ENCODE results near the gene MOK. TPM values are rescaled to one million over a fixed set of nuclear protein-coding genes. Genes with fewer than 3 reads are reported as not detected.

The MOK gene
- total RNA-seq, 1 donor from 2014 or later = 18.2 TPM

GRCh38 chr14:102219316-102219715 lies 85.6 kb downstream of the MOK start:
- H3K27ac Mint-ChIP-seq (ENCODE audit: unreplicated experiment) = no peak overlapping the region

GRCh38 chr14:102218688-102219087 lies 86.3 kb downstream of the MOK start:
- Mint-ChIP-seq H3K27me3 (ENCODE audit: low read depth) (no peaks in the 10 kb centered on the region), H3K36me3 (ENCODE audit: low read depth) (peaks cover 2% of the 10 kb centered on the region), H3K27ac (ENCODE audit: unreplicated experiment) (no peak overlapping the region), H3K9me3 (no peaks in the 10 kb centered on the region), H3K4me3 (no peak overlapping the region), H3K4me1 (peaks cover 29% of the 10 kb centered on the region)
- DNase-seq (ENCODE audit: low read depth, low spot score) = no peak
- no peak for TF ChIP-seq CTCF (conservative IDR thresholded peaks at IDR 0.05)

More at GRCh38 chr14:102219316-102219715, 85.6 kb downstream of the MOK start:
- H3K9me3 Mint-ChIP-seq = no peaks in the 10 kb centered on the region
- no peak overlapping the region for H3K4me3 Mint-ChIP-seq
- peaks cover 27% of the 10 kb centered on the region for H3K4me1 Mint-ChIP-seq
- TF ChIP-seq CTCF (conservative IDR thresholded peaks at IDR 0.05) = no peak
- no peak for DNase-seq (ENCODE audit: low read depth, low spot score)
- H3K27me3 Mint-ChIP-seq (ENCODE audit: low read depth) = no peaks in the 10 kb centered on the region
- peaks cover 3% of the 10 kb centered on the region for H3K36me3 Mint-ChIP-seq (ENCODE audit: low read depth)

GRCh38 chr14:102217987-102218421 lies 87.0 kb downstream of the MOK start:
- H3K27ac Mint-ChIP-seq (ENCODE audit: unreplicated experiment) = peak overlapping the region; percentile 19
- no peaks in the 10 kb centered on the region for H3K36me3 Mint-ChIP-seq (ENCODE audit: low read depth)
- H3K9me3 Mint-ChIP-seq = no peaks in the 10 kb centered on the region
- no peak for DNase-seq (ENCODE audit: low read depth, low spot score)
- H3K27me3 Mint-ChIP-seq (ENCODE audit: low read depth) = no peaks in the 10 kb centered on the region
- no peak for TF ChIP-seq CTCF (conservative IDR thresholded peaks at IDR 0.05)
- no peak overlapping the region for H3K4me3 Mint-ChIP-seq
- H3K4me1 Mint-ChIP-seq = peaks cover 29% of the 10 kb centered on the region

- no peak overlapping the region for H3K27ac Mint-ChIP-seq (ENCODE audit: unreplicated experiment)
- no peaks in the 10 kb centered on the region for H3K9me3 Mint-ChIP-seq
- no peak for TF ChIP-seq CTCF (conservative IDR thresholded peaks at IDR 0.05)
- H3K36me3 Mint-ChIP-seq (ENCODE audit: low read depth) = no peaks in the 10 kb centered on the region
- H3K27me3 Mint-ChIP-seq (ENCODE audit: low read depth) = no peaks in the 10 kb centered on the region
- no peak for DNase-seq (ENCODE audit: low read depth, low spot score)
- peaks cover 29% of the 10 kb centered on the region for H3K4me1 Mint-ChIP-seq
- H3K4me3 Mint-ChIP-seq = no peak overlapping the region
Measured at GRCh38 chr14:102217399-102217798, 87.6 kb downstream of the MOK start.

GRCh38 chr14:102215576-102216250 lies 89.3 kb downstream of the MOK start:
- Mint-ChIP-seq H3K27me3 (ENCODE audit: low read depth) (no peaks in the 10 kb centered on the region), H3K9me3 (no peaks in the 10 kb centered on the region), H3K4me3 (no peak overlapping the region), H3K36me3 (ENCODE audit: low read depth) (no peaks in the 10 kb centered on the region), H3K27ac (ENCODE audit: unreplicated experiment) (peak overlapping the region; percentile 97), H3K4me1 (peaks cover 29% of the 10 kb centered on the region)
- no peak for DNase-seq (ENCODE audit: low read depth, low spot score)
- TF ChIP-seq CTCF (conservative IDR thresholded peaks at IDR 0.05) = no peak

All from neural crest cell (in vitro differentiated cells).